ENCODE data around the gene ICAM1. TPM values are rescaled to one million over a fixed set of nuclear protein-coding genes. Genes with fewer than 3 reads are reported as not detected.

Gene ICAM1
- total RNA-seq, 1 experiment from 2014 or later, result 147 TPM

GRCh38 chr19:10255358-10255757, 15.6 kb upstream of the ICAM1 start:
- peaks cover 32% of the 10 kb centered on the region for H3K36me3 Mint-ChIP-seq (ENCODE audit: insufficient read depth, unreplicated experiment)
- H3K4me1 Mint-ChIP-seq (ENCODE audit: low read depth, unreplicated experiment), result no peaks in the 10 kb centered on the region
- no TSS peak for BruUV-seq (replicated peaks)
- no peak for TF ChIP-seq CTCF (IDR thresholded peaks at IDR 0.05; ENCODE audit: unreplicated experiment)
- H3K27ac Mint-ChIP-seq (ENCODE audit: unreplicated experiment), result no peak overlapping the region
- intact Hi-C loops (cut with micrococcal nuclease; ENCODE audit: unreplicated experiment), result no loop called here
- no peaks in the 10 kb centered on the region for H3K9me3 Mint-ChIP-seq (ENCODE audit: low read depth, unreplicated experiment)
- CTCF ChIA-PET, result no interaction called here
- no peak for DNase-seq
- no peaks in the 10 kb centered on the region for H3K27me3 Mint-ChIP-seq (ENCODE audit: unreplicated experiment)
- no peak overlapping the region for H3K4me3 Mint-ChIP-seq (ENCODE audit: low read depth, unreplicated experiment)

- DNase-seq, result no peak
- intact Hi-C loops (cut with micrococcal nuclease; ENCODE audit: unreplicated experiment), result no loop called here
- no peak overlapping the region for H3K27ac Mint-ChIP-seq (ENCODE audit: unreplicated experiment)
- CTCF ChIA-PET, result no interaction called here
- H3K27me3 Mint-ChIP-seq (ENCODE audit: unreplicated experiment), result no peaks in the 10 kb centered on the region
- no TSS peak for BruUV-seq (replicated peaks)
- TF ChIP-seq CTCF (IDR thresholded peaks at IDR 0.05; ENCODE audit: unreplicated experiment), result no peak
- peaks cover 31% of the 10 kb centered on the region for H3K36me3 Mint-ChIP-seq (ENCODE audit: insufficient read depth, unreplicated experiment)
- no peaks in the 10 kb centered on the region for H3K4me1 Mint-ChIP-seq (ENCODE audit: low read depth, unreplicated experiment)
- H3K9me3 Mint-ChIP-seq (ENCODE audit: low read depth, unreplicated experiment), result no peaks in the 10 kb centered on the region
- no peak overlapping the region for H3K4me3 Mint-ChIP-seq (ENCODE audit: low read depth, unreplicated experiment)
Measured at GRCh38 chr19:10256551-10256950, 14.4 kb upstream of the ICAM1 start.

- Mint-ChIP-seq H3K4me3 (ENCODE audit: low read depth, unreplicated experiment) (no peak overlapping the region), H3K27ac (ENCODE audit: unreplicated experiment) (no peak overlapping the region), H3K4me1 (ENCODE audit: low read depth, unreplicated experiment) (no peaks in the 10 kb centered on the region), H3K9me3 (ENCODE audit: low read depth, unreplicated experiment) (no peaks in the 10 kb centered on the region), H3K27me3 (ENCODE audit: unreplicated experiment) (no peaks in the 10 kb centered on the region), H3K36me3 (ENCODE audit: insufficient read depth, unreplicated experiment) (peaks cover 26% of the 10 kb centered on the region)
- TF ChIP-seq CTCF (IDR thresholded peaks at IDR 0.05; ENCODE audit: unreplicated experiment), result no peak
- intact Hi-C loops (cut with micrococcal nuclease; ENCODE audit: unreplicated experiment), result no loop called here
- no TSS peak for BruUV-seq (replicated peaks)
- DNase-seq, result no peak
- CTCF ChIA-PET, result no interaction called here
Measured at GRCh38 chr19:10256970-10257615, 13.8 kb upstream of the ICAM1 start.

- intact Hi-C loops (cut with micrococcal nuclease; ENCODE audit: unreplicated experiment), result no loop called here
- Mint-ChIP-seq H3K9me3 (ENCODE audit: low read depth, unreplicated experiment) (no peaks in the 10 kb centered on the region), H3K4me3 (ENCODE audit: low read depth, unreplicated experiment) (no peak overlapping the region), H3K27me3 (ENCODE audit: unreplicated experiment) (no peaks in the 10 kb centered on the region), H3K4me1 (ENCODE audit: low read depth, unreplicated experiment) (no peaks in the 10 kb centered on the region), H3K27ac (ENCODE audit: unreplicated experiment) (no peak overlapping the region), H3K36me3 (ENCODE audit: insufficient read depth, unreplicated experiment) (peaks cover 18% of the 10 kb centered on the region)
- DNase-seq, result no peak
- no peak for TF ChIP-seq CTCF (IDR thresholded peaks at IDR 0.05; ENCODE audit: unreplicated experiment)
- no TSS peak for BruUV-seq (replicated peaks)
- CTCF ChIA-PET, result interaction anchor here (0.6 to 3.9 kb wide), 10 partner anchors 12 to 162 kb away, joined by 3 to 52 read pairs (median 7); partner anchors contain the start of genes ICAM1 and TYK2
Measured at GRCh38 chr19:10258080-10258710, 12.7 kb upstream of the ICAM1 start.
